Neural cell (in vitro differentiated cells): ENCODE data around the gene SLC41A1. TPM values are rescaled to one million over a fixed set of nuclear protein-coding genes. Genes with fewer than 3 reads are reported as not detected.

Source experiments
- H2AFZ ChIP-seq: fragments of 200-600, 300-800 bp; sonication (generic), shearing (Covaris generic); 2 replicates; pipeline ENCODE4 v1.6.0; 2014; ENCODE audit warnings: low read depth, mild to moderate bottlenecking, antibody characterized with exemption, low read length, moderate library complexity
- H3F3A ChIP-seq: fragments of 200-600 bp; shearing (Covaris generic); 2 replicates; pipeline ENCODE4 v1.6.1; 2016; ENCODE audit warnings: mild to moderate bottlenecking, moderate library complexity, mixed read lengths, antibody characterized with exemption, low read length; ENCODE audit not compliant: insufficient read depth, poor library complexity, severe bottlenecking
- H3K27ac ChIP-seq: fragments of 200-600, 300-800 bp; sonication (generic), shearing (Covaris generic); 2 replicates; pipeline ENCODE4 v1.5.1; 2014; ENCODE audit warnings: mild to moderate bottlenecking, low read length, moderate library complexity
- H3K27me3 ChIP-seq: fragments of 300-800, 200-600 bp; sonication (generic), shearing (Covaris generic); 2 replicates; pipeline ENCODE4 v1.6.0; 2014; ENCODE audit warnings: mild to moderate bottlenecking, low read depth, low read length, moderate library complexity; ENCODE audit not compliant: insufficient read depth
- H3K36me3 ChIP-seq: fragments of 300-800, 200-600 bp; sonication (generic), shearing (Covaris generic); 2 replicates; pipeline ENCODE4 v1.5.1; 2014; ENCODE audit warnings: mild to moderate bottlenecking, antibody characterized with exemption, low read length, moderate library complexity; ENCODE audit not compliant: insufficient read depth
- H3K4me2 ChIP-seq: fragments of 300-800, 200-600 bp; sonication (generic), shearing (Covaris generic); 2 replicates; pipeline ENCODE4 v1.6.0; 2014; ENCODE audit warnings: mild to moderate bottlenecking, low read length
- H3K4me3 ChIP-seq: fragments of 300-800, 200-600 bp; sonication (generic), shearing (Covaris generic); 2 replicates; pipeline ENCODE4 v1.5.1; 2014; ENCODE audit warnings: mild to moderate bottlenecking, low read length, moderate library complexity
- H3K79me2 ChIP-seq: fragments of 200-600 bp; shearing (Covaris generic); replicated peaks from 2 replicates; pipeline ENCODE4 v1.6.0; 2014; ENCODE audit warnings: mild to moderate bottlenecking, low read length, moderate library complexity; ENCODE audit not compliant: insufficient read depth
- H3K9ac ChIP-seq: fragments of 300-800, 200-600 bp; sonication (generic), shearing (Covaris generic); 2 replicates; pipeline ENCODE4 v1.6.1; 2016; ENCODE audit warnings: mild to moderate bottlenecking, low read length, mixed read lengths
- H3K9me2 ChIP-seq: fragments of 200-600 bp; shearing (Covaris generic); 2 replicates; pipeline ENCODE4 v1.6.1; 2016; ENCODE audit warnings: mild to moderate bottlenecking, low read length, mixed read lengths; ENCODE audit not compliant: insufficient read depth
- H3K9me3 ChIP-seq: fragments of 200-600, 300-800 bp; sonication (generic), shearing (Covaris generic); 2 replicates; pipeline ENCODE4 v1.6.1; 2016; ENCODE audit warnings: mild to moderate bottlenecking, mixed run types, low read length, moderate library complexity, mixed read lengths
- H4K20me1 ChIP-seq: fragments of 200-600 bp; shearing (Covaris generic); 2 replicates; pipeline ENCODE4 v1.6.1; 2016; ENCODE audit warnings: mild to moderate bottlenecking, mixed run types; ENCODE audit not compliant: insufficient read depth
- CTCF ChIP-seq: fragments of 450-650 bp; IDR thresholded peaks from 2 replicates; pipeline ENCODE4 v1.5.1; 2014; ENCODE audit warnings: antibody characterized with exemption, mild to moderate bottlenecking, moderate library complexity; ENCODE audit not compliant: poor library complexity, severe bottlenecking
- EP300 ChIP-seq: fragments of 450-650 bp; conservative IDR thresholded peaks from 2 replicates; pipeline ENCODE4 v1.6.1; 2014; ENCODE audit warnings: antibody characterized with exemption, mild to moderate bottlenecking, moderate library complexity; ENCODE audit not compliant: poor library complexity, severe bottlenecking
- EZH2 ChIP-seq: fragments of 200-600, 300-800 bp; shearing (Covaris generic), sonication (generic); IDR thresholded peaks from 2 replicates; pipeline ENCODE4 v1.6.1; 2014; ENCODE audit warnings: antibody characterized with exemption, low read length, borderline replicate concordance, mild to moderate bottlenecking; ENCODE audit not compliant: insufficient read depth, poor library complexity, severe bottlenecking
- MXI1 ChIP-seq: fragments of 450-650 bp; conservative IDR thresholded peaks from 2 replicates; pipeline ENCODE4 v1.6.1; 2014; ENCODE audit warnings: antibody characterized with exemption, mild to moderate bottlenecking; ENCODE audit not compliant: poor library complexity, severe bottlenecking
- POLR2AphosphoS5 ChIP-seq: IDR thresholded peaks from 2 replicates; pipeline ENCODE4 v1.6.1; 2012
- RAD21 ChIP-seq: fragments of 450-650 bp; conservative IDR thresholded peaks from 2 replicates; pipeline ENCODE4 v1.6.1; 2014; ENCODE audit warnings: antibody characterized with exemption, mild to moderate bottlenecking, moderate library complexity
- REST ChIP-seq: IDR thresholded peaks from 2 replicates; pipeline ENCODE4 v1.6.1; 2012; ENCODE audit warnings: borderline replicate concordance
- SMC3 ChIP-seq: fragments of 450-650 bp; conservative IDR thresholded peaks from 2 replicates; pipeline ENCODE4 v1.6.1; 2014; ENCODE audit warnings: antibody characterized with exemption, mild to moderate bottlenecking, moderate library complexity; ENCODE audit not compliant: poor library complexity
- TAF1 ChIP-seq: IDR thresholded peaks from 2 replicates; pipeline ENCODE4 v1.6.1; 2012; ENCODE audit warnings: low read depth
- polyA plus RNA-seq: library from polyadenylated mRNA; depleted of rRNA; stranded (reverse); fragments of >200 nt; gene quantifications from 2 replicates; pipeline ENCODE4 v1.2.3, GENCODE V29; 2014

The SLC41A1 gene
- polyA plus RNA-seq, 1 donor from 2014 or later, result 4.2 TPM

- H3K4me2 ChIP-seq, result no peak overlapping the region
- H3K4me3 ChIP-seq, result no peak overlapping the region
- H2AFZ ChIP-seq, result no peak overlapping the region
- no peaks in the 10 kb centered on the region for H3K36me3 ChIP-seq
- no peak overlapping the region for H3K9ac ChIP-seq
- no peaks in the 10 kb centered on the region for H3K9me3 ChIP-seq
- H4K20me1 ChIP-seq, result peaks cover 23% of the 10 kb centered on the region
- TF ChIP-seq MXI1 (no peak), EZH2 (no peak), SMC3 (no peak), TAF1 (no peak), REST (no peak), POLR2AphosphoS5 (no peak), EP300 (no peak), CTCF (no peak), RAD21 (no peak)
- no peaks in the 10 kb centered on the region for H3K27me3 ChIP-seq
- H3K9me2 ChIP-seq, result no peaks in the 10 kb centered on the region
- H3K79me2 ChIP-seq, result peaks cover 88% of the 10 kb centered on the region
- H3F3A ChIP-seq, result no peaks in the 10 kb centered on the region
- H3K27ac ChIP-seq, result no peak overlapping the region
Measured at GRCh38 chr1:205744403-205744802, 68.6 kb downstream of the SLC41A1 start.

- Histone ChIP-seq H3K27me3 (no peaks in the 10 kb centered on the region), H3K36me3 (no peaks in the 10 kb centered on the region), H3K79me2 (peaks cover 93% of the 10 kb centered on the region), H2AFZ (no peak overlapping the region), H3K4me2 (no peak overlapping the region), H3F3A (no peaks in the 10 kb centered on the region), H4K20me1 (peaks cover 20% of the 10 kb centered on the region), H3K9me3 (no peaks in the 10 kb centered on the region), H3K27ac (no peak overlapping the region), H3K9me2 (no peaks in the 10 kb centered on the region), H3K4me3 (no peak overlapping the region), H3K9ac (no peak overlapping the region)
- TF ChIP-seq EP300 (no peak), SMC3 (no peak), MXI1 (no peak), RAD21 (no peak), TAF1 (no peak), REST (no peak)
Measured at GRCh38 chr1:205743977-205744376, 69.0 kb downstream of the SLC41A1 start.
